IPS DF 6.9 (cell line): ENCODE results near the gene SYNGR2.
"Not testable (repeated sequence)": the region's sequence is repeated elsewhere in the genome, so short reads cannot be mapped to it uniquely, and the experiment has no call there.

Experiments
- DNase-seq: peaks from one replicate; pipeline ENCODE4 v3.0.0-alpha.2; 2013; ENCODE audit warnings: low read depth, low spot score
- H3K27ac ChIP-seq: one replicate; pipeline ENCODE4 v1.5.1; 2013; ENCODE audit warnings: low read length, control low read depth
- H3K27me3 ChIP-seq: 2 replicates; pipeline ENCODE4 v1.6.1; 2013; ENCODE audit warnings: mild to moderate bottlenecking, low read length; ENCODE audit not compliant: control insufficient read depth, insufficient read depth
- H3K36me3 ChIP-seq: 2 replicates; pipeline ENCODE4 v1.6.1; 2013; ENCODE audit warnings: low read length; ENCODE audit not compliant: control insufficient read depth, insufficient read depth
- H3K4me1 ChIP-seq: 2 replicates; pipeline ENCODE4 v1.6.1; 2013; ENCODE audit warnings: low read length; ENCODE audit not compliant: control insufficient read depth, insufficient read depth
- H3K4me3 ChIP-seq: 2 replicates; pipeline ENCODE4 v1.5.1; 2013; ENCODE audit warnings: mild to moderate bottlenecking, low read length
- H3K9me3 ChIP-seq: 2 replicates; pipeline ENCODE4 v1.6.1; 2013; ENCODE audit warnings: low read length, inconsistent platforms; ENCODE audit not compliant: control insufficient read depth, insufficient read depth
- WGBS: extraction: QIAGEN DNeasy Blood & Tissue Kit; methylation state at CpG from one replicate; pipeline ENCODE4 v1.1.7; 2013; ENCODE audit warnings: mixed read lengths, missing lambda C conversion rate; ENCODE audit not compliant: insufficient read length, insufficient coverage; 5-methylcytosine and 5-hydroxymethylcytosine counted together

The SYNGR2 gene

DNA sequence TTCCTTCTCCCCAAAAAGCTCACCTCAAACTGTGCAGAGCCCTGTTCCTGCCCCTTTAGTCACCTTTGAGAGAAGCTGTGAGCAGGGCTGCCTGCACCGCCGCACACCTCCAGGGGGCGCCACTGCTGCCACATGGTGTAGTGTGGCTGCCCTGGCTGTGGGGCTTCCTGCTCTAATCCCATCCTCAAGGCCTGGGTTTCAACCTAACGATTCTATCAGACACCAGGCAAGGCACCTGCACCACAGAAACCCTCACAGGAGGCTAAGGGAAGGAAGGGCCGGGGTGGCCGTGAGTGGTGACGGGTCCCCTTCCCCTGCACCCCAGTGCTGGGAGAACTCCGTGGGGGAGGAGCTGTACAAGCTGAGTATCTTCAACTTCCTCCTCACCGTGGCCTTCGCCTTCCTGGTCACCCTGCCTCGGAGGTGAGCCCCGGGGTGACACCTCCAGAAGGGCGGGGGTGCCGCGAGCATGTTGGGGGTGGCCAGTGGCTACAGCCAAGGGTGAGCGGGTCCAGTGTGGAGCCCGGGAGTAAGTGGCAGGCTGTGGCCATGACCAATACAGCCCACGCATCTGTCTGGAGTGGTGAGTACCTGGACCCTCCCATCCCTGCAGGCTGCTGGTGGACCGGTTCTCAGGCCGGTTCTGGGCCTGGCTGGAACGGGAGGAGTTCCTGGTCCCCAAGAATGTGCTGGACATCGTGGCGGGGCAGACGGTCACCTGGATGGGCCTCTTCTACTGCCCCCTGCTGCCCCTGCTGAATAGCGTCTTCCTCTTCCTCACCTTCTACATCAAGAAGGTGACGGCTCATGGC, 30.8 kb upstream of the SYNGR2 start:
- Histone ChIP-seq H3K4me1 (peaks cover 3% of the 10 kb centered on the region; the same call in 1 of the 2 replicates), H3K4me3 (no peak overlapping the region), H3K36me3 (no peaks in the 10 kb centered on the region), H3K27ac (no peak overlapping the region), H3K9me3 (no peaks in the 10 kb centered on the region), H3K27me3 (no peaks in the 10 kb centered on the region)
- no peak for DNase-seq
- WGBS: no CpG with 5 or more reads among the region's 26 CpGs

DNA sequence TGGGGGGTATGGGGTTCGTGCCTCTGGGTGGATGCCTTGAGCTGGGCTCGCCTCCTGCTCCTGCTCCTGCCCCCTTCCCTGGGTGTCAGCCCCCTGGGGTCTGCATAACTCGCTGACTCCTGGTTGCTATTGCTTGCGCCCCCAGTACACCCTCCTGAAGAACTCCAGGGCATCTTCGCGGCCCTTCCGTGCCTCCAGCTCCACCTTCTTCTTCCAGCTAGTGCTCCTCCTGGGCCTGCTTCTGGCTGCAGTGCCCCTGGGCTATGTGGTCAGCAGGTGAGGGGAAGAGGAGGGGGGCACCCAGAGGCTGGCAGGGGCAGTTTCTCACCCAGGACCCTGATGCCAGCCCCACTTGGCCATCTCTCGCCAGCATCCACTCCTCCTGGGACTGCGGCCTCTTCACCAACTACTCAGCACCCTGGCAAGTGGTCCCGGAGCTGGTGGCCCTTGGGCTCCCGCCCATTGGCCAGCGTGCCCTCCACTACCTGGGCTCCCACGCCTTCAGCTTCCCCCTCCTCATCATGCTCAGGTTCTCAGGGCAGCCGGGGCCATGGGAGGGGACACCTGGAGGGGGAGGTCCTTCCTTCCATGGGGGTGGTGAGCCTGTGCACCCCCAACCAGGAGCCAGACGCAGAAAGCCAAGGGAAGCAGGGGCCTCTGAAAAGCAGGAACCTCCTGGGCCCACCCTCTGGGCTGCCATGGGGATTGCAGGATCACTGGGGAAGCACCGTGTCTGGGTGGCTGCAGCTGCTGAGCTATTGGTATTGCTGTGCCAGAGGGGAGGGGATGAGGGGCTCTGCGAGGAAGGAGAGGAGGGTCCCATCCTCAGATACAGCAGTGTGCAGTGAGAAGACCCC, 29.9 kb upstream of the SYNGR2 start:
- H3K4me1 ChIP-seq: peaks cover 3% of the 10 kb centered on the region; the same call in 1 of the 2 replicates
- DNase-seq: no peak
- WGBS: no CpG with 5 or more reads among the region's 17 CpGs
- H3K4me3 ChIP-seq: no peak overlapping the region
- no peaks in the 10 kb centered on the region for H3K27me3 ChIP-seq
- H3K36me3 ChIP-seq: no peaks in the 10 kb centered on the region
- H3K9me3 ChIP-seq: no peaks in the 10 kb centered on the region
- no peak overlapping the region for H3K27ac ChIP-seq

DNA sequence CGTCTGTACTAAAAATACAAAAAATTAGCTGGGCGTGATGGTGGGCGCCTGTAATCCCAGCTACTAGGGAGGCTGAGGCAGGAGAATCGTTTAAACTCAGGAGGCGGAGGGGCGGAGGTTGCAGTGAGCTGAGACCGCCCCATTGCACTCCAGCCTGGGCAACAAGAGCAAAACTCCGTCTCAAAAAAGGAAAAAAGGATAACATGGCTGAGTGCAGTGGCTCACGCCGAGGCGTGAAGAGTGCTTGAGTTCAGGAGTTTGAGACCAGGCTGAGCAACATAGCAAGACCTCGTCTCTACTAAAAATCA, 28.6 kb upstream of the SYNGR2 start:
- not testable (repeated sequence) for H3K27me3 ChIP-seq, H3K36me3 ChIP-seq, H3K4me3 ChIP-seq, H3K9me3 ChIP-seq, H3K4me1 ChIP-seq, H3K27ac ChIP-seq, DNase-seq
- no CpG with 5 or more reads among the region's 12 CpGs for WGBS

DNA sequence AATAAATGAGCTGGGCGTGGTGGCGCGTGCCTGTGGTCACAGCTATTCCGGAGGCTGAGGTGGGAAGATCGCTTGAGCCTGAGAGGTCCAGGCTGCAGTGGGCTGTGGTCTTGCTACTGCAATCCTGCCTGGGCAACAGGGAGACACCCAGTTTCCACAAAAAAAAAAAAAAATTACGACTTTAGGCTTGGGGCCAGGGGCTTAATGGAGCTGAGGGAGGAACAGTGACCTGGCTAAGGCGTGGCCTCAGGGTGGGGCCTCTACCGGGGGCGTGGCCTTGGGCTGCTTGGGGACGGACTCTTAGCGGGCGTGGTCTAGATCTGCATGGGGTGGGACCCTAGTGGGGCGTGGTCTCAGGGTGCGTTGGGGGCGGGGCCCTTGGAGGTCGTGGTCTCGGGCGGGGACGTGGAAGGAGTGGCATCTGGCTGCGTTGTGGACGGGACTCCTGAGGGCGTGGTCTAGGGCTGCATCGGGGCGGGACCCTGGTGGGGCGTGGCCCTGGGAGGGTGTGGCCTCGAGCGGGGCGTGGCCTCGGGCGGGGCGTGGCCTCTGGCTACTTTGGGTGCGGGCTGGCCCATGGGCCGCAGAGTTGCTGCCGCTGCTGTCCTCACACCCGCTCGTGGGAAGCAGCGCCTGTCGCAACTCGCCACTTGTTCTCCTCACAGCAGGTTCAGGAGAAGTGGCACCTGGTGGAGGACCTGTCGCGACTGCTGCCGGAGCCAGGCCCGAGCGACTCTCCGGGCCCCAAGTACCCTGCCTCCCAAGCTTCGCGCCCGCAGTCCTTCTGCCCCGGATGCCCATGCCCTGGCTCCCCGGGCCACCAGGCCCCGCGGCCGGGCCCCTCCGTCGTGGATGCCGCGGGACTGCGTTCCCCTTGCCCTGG, 28.0 kb upstream of the SYNGR2 start:
- no peaks in the 10 kb centered on the region for H3K36me3 ChIP-seq
- DNase-seq: peak; percentile 91
- WGBS: no CpG with 5 or more reads among the region's 58 CpGs
- H3K27ac ChIP-seq: no peak overlapping the region
- no peaks in the 10 kb centered on the region; the same call in 1 of the 2 replicates for H3K4me1 ChIP-seq
- no peaks in the 10 kb centered on the region for H3K27me3 ChIP-seq
- peak overlapping the region; percentile 18; the same call in 1 of the 2 replicates for H3K4me3 ChIP-seq
- no peaks in the 10 kb centered on the region for H3K9me3 ChIP-seq

DNA sequence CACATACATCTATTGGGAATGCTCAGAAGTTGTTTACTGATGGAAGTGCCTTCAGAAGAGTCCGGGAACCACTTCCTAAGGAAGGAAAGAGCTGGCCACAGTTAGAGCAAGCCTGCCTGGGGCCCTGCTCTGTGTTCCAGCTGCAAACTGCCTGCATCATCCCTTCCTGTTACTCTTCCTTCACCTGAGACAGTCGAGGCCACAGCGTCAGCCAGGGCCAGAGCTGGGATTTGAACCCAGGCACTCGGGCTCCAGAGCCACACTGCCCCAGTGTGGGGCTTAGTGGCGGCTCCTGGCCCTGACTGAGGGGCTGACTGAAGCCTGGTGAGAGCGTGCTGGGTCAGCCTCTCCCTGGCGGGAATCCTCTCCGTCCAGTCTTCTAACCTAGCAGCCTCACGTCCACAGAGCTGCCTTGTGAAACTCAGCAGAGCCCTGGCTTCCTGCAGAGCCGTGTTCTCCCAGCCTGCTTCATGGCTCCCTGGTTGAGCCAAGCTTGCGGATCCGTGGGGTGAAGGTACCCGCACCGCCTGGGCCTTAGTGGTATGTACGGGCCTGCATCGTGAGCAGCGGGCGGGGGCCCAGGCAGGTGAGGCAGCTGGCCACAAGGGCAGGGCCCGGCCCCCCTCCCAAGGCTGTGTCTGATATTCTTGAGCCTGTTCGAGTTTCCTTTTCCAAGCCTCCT, 26.8 kb upstream of the SYNGR2 start:
- no peak overlapping the region for H3K4me3 ChIP-seq
- H3K27me3 ChIP-seq: no peaks in the 10 kb centered on the region
- WGBS: no CpG with 5 or more reads among the region's 20 CpGs
- no peaks in the 10 kb centered on the region for H3K36me3 ChIP-seq
- DNase-seq: no peak
- H3K27ac ChIP-seq: no peak overlapping the region
- H3K4me1 ChIP-seq: no peaks in the 10 kb centered on the region; the same call in 1 of the 2 replicates
- H3K9me3 ChIP-seq: no peaks in the 10 kb centered on the region

DNA sequence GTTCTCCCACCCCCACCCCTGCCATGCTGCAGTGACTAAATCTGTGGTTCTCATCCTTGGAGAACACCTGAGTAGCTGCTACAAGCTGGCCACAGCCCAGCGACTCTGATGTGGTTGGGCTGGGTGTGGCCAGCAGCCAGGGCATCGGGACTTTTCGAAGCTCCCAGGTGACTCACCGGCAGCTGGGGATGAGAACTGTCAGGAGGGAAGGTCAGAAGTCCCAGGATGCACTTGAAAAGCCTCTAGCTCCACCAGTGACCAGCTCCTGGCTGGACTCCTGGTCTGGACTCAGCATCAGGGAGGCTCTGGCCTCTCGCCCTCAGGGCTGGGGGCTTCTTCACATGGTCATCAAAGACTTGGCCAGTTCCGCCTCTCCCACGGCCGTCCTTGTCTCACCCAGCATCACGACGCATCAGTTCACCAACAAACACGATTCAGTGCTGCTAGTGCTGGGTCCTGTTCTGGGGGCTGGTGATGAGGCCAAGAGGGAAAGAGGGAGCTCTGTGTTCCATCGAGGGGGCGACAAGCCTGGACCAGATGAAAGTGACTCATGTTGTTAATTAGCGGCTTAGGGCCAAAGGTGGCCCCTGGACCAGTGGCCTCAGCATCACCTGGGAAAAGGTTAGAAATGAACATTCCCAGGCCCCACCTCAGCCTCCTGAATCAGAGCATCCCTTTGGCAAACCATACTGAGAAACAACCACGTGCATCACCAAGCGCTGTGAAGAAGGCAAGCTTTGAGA, 26.1 kb upstream of the SYNGR2 start:
- H3K27me3 ChIP-seq: no peaks in the 10 kb centered on the region
- H3K9me3 ChIP-seq: no peaks in the 10 kb centered on the region
- no peaks in the 10 kb centered on the region for H3K36me3 ChIP-seq
- H3K4me1 ChIP-seq: no peaks in the 10 kb centered on the region; the same call in 1 of the 2 replicates
- no peak overlapping the region for H3K27ac ChIP-seq
- no CpG with 5 or more reads among the region's 16 CpGs for WGBS
- DNase-seq: no peak
- H3K4me3 ChIP-seq: no peak overlapping the region

DNA sequence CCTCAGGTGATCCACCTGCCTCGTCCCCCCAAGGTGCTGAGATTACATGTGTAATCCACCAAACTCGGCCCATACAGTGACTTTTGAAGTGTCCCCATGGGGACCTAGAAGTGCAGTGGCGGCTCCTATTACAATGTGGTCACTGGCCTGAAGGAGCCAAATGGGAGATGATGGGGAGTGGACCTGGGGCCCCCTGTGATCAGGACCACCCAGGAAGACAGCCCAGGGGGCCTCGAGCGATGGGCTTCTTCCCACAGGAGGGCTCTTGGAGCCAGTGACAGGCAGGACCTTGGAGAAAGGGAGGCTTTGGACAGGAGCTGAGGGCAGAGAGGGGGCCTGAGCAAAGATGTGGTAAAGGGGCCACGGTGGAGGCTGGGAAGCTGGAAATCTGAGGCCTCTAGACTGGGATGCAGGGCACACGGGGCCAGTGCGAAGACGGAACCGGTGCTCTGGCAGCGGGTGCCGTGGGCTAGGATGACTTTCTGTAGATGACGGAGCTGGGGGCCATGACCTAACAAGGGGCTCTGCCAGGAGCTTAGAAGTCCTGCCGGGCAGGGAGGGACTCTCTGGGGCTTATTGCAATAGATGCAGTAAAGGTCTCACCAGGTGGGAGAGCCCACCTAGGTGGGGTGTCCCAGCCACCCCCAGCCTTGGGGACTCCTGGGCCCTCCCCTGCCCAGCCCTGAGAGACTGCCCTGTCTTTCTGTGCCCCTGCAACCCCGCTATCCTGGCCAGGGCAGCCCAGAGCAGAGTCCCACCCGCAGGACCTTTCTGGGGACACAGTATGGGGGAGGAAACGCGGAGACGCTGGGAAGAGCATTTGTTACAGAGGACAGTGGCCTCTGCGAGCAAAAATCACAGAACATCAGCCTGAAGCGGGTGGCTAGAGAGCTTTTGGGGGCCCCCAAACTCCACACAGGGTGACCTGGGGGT, 24.9 kb upstream of the SYNGR2 start:
- no CpG with 5 or more reads among the region's 21 CpGs for WGBS
- H3K27me3 ChIP-seq: no peaks in the 10 kb centered on the region
- no peaks in the 10 kb centered on the region for H3K9me3 ChIP-seq
- H3K36me3 ChIP-seq: no peaks in the 10 kb centered on the region
- no peak for DNase-seq
- H3K4me3 ChIP-seq: no peak overlapping the region
- H3K4me1 ChIP-seq: no peaks in the 10 kb centered on the region
- H3K27ac ChIP-seq: no peak overlapping the region

DNA sequence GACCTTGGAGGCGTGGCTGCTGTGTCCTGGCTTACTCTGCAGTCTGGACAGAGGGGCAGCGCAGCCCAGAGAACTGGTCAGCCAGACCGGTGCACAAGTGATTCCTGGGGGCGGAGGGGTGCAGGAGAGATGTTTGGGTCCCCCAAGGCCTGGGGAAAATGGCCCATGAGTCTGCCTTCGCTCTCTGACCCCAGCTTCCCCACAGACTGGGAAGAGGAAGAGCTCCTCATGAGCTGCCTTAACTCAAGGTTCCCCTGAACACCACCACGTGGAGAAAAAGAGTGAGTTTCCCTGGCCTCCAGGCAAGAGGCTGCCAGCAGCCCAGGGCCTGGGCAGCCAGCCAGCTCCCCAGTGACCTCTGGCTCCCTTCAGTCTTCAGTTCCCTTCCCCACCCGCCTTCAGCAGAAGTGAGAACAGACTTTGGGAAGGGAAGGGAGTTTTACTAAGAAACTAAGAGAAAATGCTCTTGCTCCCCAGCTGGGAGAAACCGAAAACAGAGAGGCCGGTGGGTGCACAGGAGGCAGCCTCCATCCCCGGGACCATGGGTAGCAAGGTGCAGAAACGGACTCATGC, 24.1 kb upstream of the SYNGR2 start:
- H3K27me3 ChIP-seq: no peaks in the 10 kb centered on the region
- no peak for DNase-seq
- H3K4me1 ChIP-seq: no peaks in the 10 kb centered on the region
- no CpG with 5 or more reads among the region's 11 CpGs for WGBS
- H3K4me3 ChIP-seq: no peak overlapping the region
- H3K27ac ChIP-seq: no peak overlapping the region
- no peaks in the 10 kb centered on the region for H3K36me3 ChIP-seq
- no peaks in the 10 kb centered on the region for H3K9me3 ChIP-seq
